K562 (cell line): ENCODE results near the gene TSTD2.

ENCODE experiments used
- POLR2AphosphoS5 ChIP-seq: IDR thresholded peaks from 2 replicates; pipeline ENCODE4 v1.6.1; 2011; ENCODE audit warnings: mild to moderate bottlenecking, low read depth, low read length, moderate library complexity; ENCODE audit not compliant: control insufficient read depth, insufficient read depth
- SMARCA4 ChIP-seq: fragments of 450-650 bp; IDR thresholded peaks from 2 replicates; pipeline ENCODE4 v1.6.1; 2016
- TAF7 ChIP-seq: fragments of 450-650 bp; IDR thresholded peaks from 2 replicates; pipeline ENCODE4 v1.6.1; 2016; ENCODE audit warnings: missing genetic modification characterization, missing compliant biosample characterization

- TF ChIP-seq SMARCA4, result no peak
- no peak for TF ChIP-seq POLR2AphosphoS5
- TF ChIP-seq TAF7 (tag), result no peak
These were observed 36.3 kb downstream of the TSTD2 start for GRCh38 chr9:97596906-97597305.
